ENCODE results near the gene POLR1B.

GRCh38 chr2:112614201-112614840 is 72.1 kb downstream of the POLR1B start:
- TF ChIP-seq CTCF (conservative IDR thresholded peaks at IDR 0.05; ENCODE audit: low read depth, low read length): no peak
- TF ChIP-seq EZH2 (IDR thresholded peaks at IDR 0.05; ENCODE audit: borderline replicate concordance, low read depth, low read length, poor library complexity, severe bottlenecking): no peak

All from A673 (cell line).